Naive B cell (primary cell): Measurements from ENCODE around the gene H1-8. TPM values are rescaled to one million over a fixed set of nuclear protein-coding genes. Genes with fewer than 3 reads are reported as not detected.

Source experiments
- ATAC-seq, 2 donors: fragments of 150-1000 bp; cut with Tn5 transposase; 2 replicates each; pipeline ENCODE4 v1.10.0; 2021; ENCODE audit warnings: low read depth in 2 of 2, mild to moderate bottlenecking in 2 of 2, moderate library complexity in 2 of 2
- DNase-seq: peaks from one replicate; pipeline ENCODE4 v3.0.0; 2022
- H3K27ac Mint-ChIP-seq, 6 donors: one replicate each; pipeline ENCODE4 v1.8.0; 2020 to 2022; ENCODE audit warnings: mild to moderate bottlenecking in 6 of 6, mixed read lengths in 6 of 6, moderate library complexity in 5 of 6, inconsistent platforms in 2 of 6
- H3K27me3 Mint-ChIP-seq, 3 donors: one replicate each; pipeline ENCODE4 v1.8.0; 2021 to 2022; ENCODE audit warnings: mixed read lengths in 3 of 3, mild to moderate bottlenecking in 1 of 3
- H3K36me3 Mint-ChIP-seq, 2 donors: one replicate each; pipeline ENCODE4 v1.8.0; 2020 to 2022; ENCODE audit warnings: mixed read lengths in 2 of 2, inconsistent platforms in 1 of 2, mild to moderate bottlenecking in 1 of 2
- H3K4me1 Mint-ChIP-seq, 3 donors: one replicate each; pipeline ENCODE4 v1.8.0; 2020 to 2022; ENCODE audit warnings: mixed read lengths in 3 of 3, inconsistent platforms in 1 of 3, mild to moderate bottlenecking in 1 of 3, moderate library complexity in 1 of 3
- H3K4me3 Mint-ChIP-seq, 8 donors: one replicate each; pipeline ENCODE4 v1.8.0; 2020 to 2022; ENCODE audit warnings: mild to moderate bottlenecking in 8 of 8, mixed read lengths in 8 of 8, moderate library complexity in 8 of 8, inconsistent platforms in 2 of 8
- H3K9me3 Mint-ChIP-seq, 7 donors: one replicate each; pipeline ENCODE4 v1.8.0; 2020 to 2022; ENCODE audit warnings: mixed read lengths in 7 of 7, mild to moderate bottlenecking in 5 of 7, inconsistent platforms in 2 of 7, moderate library complexity in 1 of 7
- polyA plus RNA-seq, 6 donors: library from polyadenylated mRNA; unstranded; fragments of 300-500 nt; fragmentation: Illumina TruSeq; gene quantifications; one replicate each; pipeline ENCODE4 v1.2.3, GENCODE V29; 2021; ENCODE audit warnings: low read depth in 6 of 6

Gene H1-8
- polyA plus RNA-seq, 6 donors from 2014 or later, result not detected

DNA sequence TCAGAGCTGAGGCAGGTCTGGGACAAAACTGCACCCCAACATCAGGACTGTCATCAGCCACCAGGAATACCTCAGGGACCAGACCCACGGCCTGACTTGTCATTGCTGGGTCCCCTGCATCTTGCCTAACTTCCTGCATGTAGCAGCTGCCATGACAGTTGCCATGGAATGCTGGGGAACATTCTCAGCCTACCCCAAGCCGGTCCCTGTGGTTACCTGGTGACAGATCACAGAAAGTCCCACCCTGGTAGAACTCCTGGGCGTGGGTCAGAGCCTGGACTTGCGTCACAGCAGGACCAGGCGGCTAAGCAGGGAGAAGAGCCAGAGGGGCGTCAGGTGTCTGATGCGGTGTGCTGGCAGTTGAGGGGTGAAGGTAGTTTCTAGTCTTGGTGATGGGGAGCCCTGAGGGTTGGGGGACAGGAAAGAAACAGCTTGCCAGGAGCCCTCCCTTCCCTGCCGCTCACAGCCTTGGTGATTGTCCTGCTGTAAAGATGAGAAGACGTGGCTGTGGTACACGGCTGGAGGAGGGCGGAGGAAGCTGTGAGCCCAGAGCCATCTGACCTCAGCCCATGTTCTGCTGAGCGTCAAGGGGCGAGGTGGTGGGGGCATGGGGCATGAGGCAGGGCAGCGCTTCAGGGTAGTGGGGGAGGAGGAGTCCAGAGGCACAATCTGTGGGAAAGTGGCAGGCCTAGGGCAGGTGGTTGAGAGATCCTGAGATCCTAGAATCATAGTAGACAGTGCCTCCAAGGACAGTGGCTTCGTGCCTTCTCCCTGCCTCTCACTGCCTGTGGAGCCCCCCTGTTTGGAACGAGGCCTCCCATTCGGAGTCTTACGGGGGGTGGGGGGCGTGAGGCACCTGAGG lies 5.4 kb downstream of the H1-8 start:
- Mint-ChIP-seq H3K4me3 (no peak overlapping the region), H3K9me3 (no peaks in the 10 kb centered on the region), H3K4me1 (peaks cover 0 to 9% (median 1%) of the 10 kb centered on the region in 3 donors), H3K36me3 (no peaks in the 10 kb centered on the region), H3K27me3 (peaks cover 0 to 7% (median 6%) of the 10 kb centered on the region in 3 donors), H3K27ac (peak overlapping the region in 1 of 6 donors; percentile 65)
- DNase-seq, result no peak
- ATAC-seq, result no peak

DNA sequence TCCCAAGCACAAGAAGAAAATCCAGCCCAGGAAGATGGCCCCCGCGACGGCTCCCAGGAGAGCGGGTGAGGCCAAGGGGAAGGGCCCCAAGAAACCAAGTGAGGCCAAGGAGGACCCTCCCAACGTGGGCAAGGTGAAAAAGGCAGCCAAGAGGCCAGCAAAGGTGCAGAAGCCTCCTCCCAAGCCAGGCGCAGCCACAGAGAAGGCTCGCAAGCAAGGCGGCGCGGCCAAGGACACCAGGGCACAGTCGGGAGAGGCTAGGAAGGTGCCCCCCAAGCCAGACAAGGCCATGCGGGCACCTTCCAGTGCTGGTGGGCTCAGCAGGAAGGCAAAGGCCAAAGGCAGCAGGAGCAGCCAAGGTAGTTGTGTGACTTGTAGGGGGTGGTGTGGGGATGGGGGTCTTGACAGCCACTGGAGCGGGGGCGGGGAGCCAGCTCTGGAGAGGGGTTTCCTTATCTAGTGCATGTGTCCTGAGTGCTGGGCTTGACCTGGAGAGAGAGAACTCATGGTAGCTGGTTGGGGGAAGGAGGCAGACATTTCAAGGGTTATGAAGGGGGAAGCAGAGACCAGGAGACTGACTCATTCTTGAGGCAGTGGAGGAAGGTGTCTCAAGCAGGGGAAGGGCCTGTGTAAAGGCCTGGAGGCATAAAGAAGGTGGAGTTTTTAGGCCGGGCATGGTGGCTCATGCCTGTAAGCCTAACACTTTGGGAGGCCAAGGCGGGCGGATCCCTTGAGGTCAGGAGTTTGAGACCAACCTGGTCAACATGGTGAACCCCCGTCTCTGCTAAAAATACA lies 6.2 kb downstream of the H1-8 start:
- DNase-seq, result no peak
- H3K36me3 Mint-ChIP-seq, result no peaks in the 10 kb centered on the region
- no peak for ATAC-seq
- peaks cover 5 to 7% (median 6%) of the 10 kb centered on the region in 3 donors for H3K4me1 Mint-ChIP-seq
- no peaks in the 10 kb centered on the region for H3K9me3 Mint-ChIP-seq
- H3K27me3 Mint-ChIP-seq, result peaks cover 0 to 9% (median 6%) of the 10 kb centered on the region in 3 donors
- peak overlapping the region in 1 of 8 donors; percentile 2 for H3K4me3 Mint-ChIP-seq
- peak overlapping the region in 1 of 6 donors; percentile 85 for H3K27ac Mint-ChIP-seq

DNA sequence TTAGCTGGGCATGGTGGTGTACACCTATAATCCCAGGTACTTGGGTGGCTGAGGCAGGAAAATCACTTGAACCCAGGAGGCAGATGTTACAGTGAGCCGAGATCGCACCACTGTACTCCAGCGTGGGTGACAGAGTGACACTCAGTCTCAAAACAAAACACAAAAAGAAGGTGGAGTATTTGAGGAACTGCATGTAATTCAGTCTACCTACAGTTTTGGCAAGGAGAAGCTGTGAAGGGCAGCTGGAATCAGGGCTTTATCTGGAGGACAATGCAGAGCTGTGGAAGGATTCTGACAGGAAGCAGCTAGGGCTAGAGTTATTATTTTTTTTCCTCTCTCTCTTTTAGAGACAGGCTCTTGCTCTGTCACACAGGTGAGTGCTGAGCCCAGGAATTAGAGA lies 6.8 kb downstream of the H1-8 start:
- Mint-ChIP-seq H3K4me1 (peaks cover 5 to 12% (median 11%) of the 10 kb centered on the region in 3 donors), H3K36me3 (no peaks in the 10 kb centered on the region), H3K9me3 (no peaks in the 10 kb centered on the region), H3K27me3 (peaks cover 0 to 15% (median 6%) of the 10 kb centered on the region in 3 donors), H3K4me3 (no peak overlapping the region), H3K27ac (peak overlapping the region in 1 of 6 donors; percentile 85)
- no peak for DNase-seq
- no peak for ATAC-seq

DNA sequence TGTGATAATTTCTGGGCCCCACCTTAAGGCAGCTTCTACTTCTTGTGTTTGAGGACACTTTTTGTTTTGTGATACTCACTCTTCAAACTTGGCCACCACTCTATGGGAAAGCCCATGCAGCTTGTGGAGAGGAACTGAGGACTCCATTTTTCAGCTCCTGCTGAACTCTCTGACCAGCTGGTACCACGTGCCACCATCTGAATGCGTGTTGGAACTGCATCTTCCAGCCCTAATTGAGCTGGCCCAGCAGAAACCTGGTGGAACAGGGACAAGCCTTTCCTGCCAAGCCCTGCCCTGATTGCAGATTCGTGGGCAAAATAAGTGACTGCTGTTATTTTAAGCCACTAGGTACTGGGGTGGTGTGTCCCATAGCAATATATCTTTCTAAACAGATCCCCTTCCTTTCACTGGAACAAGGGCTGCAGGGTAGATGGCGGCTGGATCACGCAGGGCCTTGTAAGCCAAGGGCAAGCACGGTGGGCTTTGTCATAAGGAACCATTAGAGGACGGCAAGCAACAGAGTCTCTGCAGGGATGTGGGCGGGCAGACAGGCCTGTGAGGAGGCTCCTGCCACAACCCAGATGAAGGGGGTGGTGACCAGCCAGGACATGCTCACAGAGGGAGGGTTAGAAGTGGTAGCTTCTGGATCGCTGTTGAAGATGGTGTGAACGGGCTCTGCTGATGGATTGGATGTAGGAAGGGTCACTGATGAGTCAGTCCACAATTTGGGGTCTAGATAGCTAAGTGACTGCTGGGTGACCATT lies 9.5 kb downstream of the H1-8 start:
- ATAC-seq, result no peak
- no peak for DNase-seq
- Mint-ChIP-seq H3K36me3 (no peaks in the 10 kb centered on the region), H3K4me1 (peaks cover 5 to 12% (median 11%) of the 10 kb centered on the region in 3 donors), H3K9me3 (no peaks in the 10 kb centered on the region), H3K27ac (peak overlapping the region in 1 of 6 donors; percentile 42), H3K27me3 (peaks cover 0 to 20% (median 8%) of the 10 kb centered on the region in 3 donors), H3K4me3 (peak overlapping the region in 1 of 8 donors; percentile 54)

DNA sequence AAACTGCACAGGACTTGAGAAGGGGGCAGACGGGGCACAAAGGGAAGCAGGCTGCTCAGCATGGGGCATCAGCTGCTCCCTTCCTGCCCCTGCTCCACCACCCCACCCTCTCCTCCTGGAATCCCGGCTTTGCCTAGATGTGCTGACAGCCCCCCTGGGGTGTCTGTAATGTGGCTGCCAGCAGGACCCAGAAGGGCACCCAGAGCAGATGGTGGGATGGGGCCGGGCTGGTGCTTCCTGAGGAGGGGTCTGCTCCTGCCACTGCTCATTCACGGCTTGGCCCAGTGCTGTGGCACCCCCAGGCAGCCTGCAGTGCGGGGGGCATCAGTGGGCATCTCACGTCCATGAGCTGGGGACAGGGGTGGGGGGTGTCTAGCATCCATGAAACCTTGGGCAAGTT lies 10.2 kb downstream of the H1-8 start:
- ATAC-seq (no peak), DNase-seq (no peak)
- Mint-ChIP-seq H3K27me3 (peaks cover 5 to 27% (median 13%) of the 10 kb centered on the region in 3 donors), H3K9me3 (no peaks in the 10 kb centered on the region), H3K4me3 (no peak overlapping the region), H3K4me1 (peaks cover 5 to 18% (median 12%) of the 10 kb centered on the region in 3 donors), H3K27ac (no peak overlapping the region), H3K36me3 (no peaks in the 10 kb centered on the region)

DNA sequence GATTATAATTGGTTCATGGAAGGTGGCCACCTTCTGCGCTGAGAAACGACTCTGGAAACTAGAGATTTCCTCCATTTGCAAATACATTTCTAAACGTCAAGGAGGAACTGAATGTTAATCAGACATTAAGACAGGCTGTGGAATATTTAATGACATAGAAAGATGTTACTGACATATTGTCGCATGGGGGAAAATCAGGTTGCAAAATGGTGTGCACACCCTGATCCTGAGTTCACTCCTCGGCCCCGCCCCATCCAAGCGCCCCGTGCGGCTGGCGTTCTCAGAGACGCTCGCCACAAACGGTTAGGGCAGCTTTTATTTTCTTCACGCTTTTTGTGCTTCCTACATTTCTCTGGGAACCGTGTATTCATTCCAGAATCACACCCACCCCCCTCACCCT lies 10.7 kb downstream of the H1-8 start:
- Mint-ChIP-seq H3K27me3 (peaks cover 5 to 26% (median 9%) of the 10 kb centered on the region in 3 donors), H3K4me1 (peaks cover 8 to 24% (median 17%) of the 10 kb centered on the region in 3 donors), H3K4me3 (peak overlapping the region in 2 of 8 donors; percentile 12 to 30), H3K9me3 (no peaks in the 10 kb centered on the region), H3K27ac (peak overlapping the region in 2 of 6 donors; percentile 30 to 62), H3K36me3 (no peaks in the 10 kb centered on the region)
- ATAC-seq, result peak; percentile 40 to 45
- DNase-seq, result no peak

DNA sequence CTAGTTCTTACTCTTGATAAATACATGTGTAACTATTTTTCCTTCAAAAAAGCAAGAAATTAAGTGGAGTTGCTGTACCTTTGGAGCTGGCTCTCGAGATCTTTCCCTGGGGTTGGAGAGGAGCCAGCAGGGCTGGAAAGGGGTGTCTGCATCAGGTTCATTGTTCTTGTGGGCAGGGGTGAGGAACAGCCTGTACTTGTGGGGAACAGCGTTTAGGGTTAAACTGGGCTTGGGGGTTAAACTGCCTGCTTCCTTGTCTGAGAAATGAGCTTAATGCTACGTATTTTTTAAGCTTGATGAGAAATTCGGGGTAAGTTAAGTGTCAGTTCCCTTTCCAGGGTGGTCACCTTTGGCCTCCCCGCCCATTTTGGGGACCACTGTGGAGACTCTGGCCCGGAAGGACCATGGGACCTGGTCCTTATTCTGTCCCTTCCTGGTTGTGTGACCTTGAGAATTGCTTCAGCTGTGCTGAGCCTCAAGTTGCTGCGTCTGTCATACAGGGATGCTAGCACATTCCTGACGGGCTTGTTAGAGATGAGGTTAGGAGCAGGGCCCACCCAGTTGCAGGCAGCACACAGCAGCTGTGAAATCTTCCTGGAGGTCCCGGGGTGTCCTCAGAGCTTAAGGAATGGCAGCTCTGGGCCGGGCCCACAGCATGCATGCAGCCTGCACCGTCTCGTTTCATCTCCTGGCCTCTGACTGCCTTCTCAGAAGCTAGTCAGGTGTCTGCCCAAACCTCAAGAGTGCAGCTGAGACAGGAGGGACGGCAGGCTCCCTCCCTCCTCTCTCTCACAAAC lies 11.6 kb downstream of the H1-8 start:
- ATAC-seq (no peak), DNase-seq (no peak)
- peak overlapping the region in 1 of 8 donors; percentile 37 for H3K4me3 Mint-ChIP-seq
- no peaks in the 10 kb centered on the region for H3K9me3 Mint-ChIP-seq
- no peaks in the 10 kb centered on the region for H3K36me3 Mint-ChIP-seq
- peaks cover 8 to 29% (median 17%) of the 10 kb centered on the region in 3 donors for H3K4me1 Mint-ChIP-seq
- peak overlapping the region in 2 of 6 donors; percentile 20 to 74 for H3K27ac Mint-ChIP-seq
- H3K27me3 Mint-ChIP-seq, result peaks cover 5 to 25% (median 9%) of the 10 kb centered on the region in 3 donors

DNA sequence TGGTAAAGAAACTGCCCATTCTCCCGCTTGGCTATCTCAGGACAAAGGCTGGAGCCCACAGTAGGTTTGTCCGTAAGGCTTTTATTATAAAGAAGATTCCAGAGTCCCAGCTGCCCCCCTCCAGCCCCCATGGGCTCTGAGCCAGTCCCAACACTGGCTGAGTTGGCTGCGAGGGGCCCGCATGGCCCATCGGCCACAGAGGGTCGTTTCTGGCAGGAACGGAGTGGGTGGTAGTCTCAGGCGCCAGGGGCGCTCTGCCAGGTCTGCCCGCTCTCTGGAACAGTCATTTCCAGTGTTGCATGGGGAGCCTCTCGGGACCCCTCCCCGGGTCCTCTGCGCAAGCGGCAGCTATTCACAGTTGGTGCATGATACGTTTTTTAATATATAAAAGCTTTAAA lies 12.2 kb downstream of the H1-8 start:
- peaks cover 8 to 29% (median 17%) of the 10 kb centered on the region in 3 donors for H3K4me1 Mint-ChIP-seq

DNA sequence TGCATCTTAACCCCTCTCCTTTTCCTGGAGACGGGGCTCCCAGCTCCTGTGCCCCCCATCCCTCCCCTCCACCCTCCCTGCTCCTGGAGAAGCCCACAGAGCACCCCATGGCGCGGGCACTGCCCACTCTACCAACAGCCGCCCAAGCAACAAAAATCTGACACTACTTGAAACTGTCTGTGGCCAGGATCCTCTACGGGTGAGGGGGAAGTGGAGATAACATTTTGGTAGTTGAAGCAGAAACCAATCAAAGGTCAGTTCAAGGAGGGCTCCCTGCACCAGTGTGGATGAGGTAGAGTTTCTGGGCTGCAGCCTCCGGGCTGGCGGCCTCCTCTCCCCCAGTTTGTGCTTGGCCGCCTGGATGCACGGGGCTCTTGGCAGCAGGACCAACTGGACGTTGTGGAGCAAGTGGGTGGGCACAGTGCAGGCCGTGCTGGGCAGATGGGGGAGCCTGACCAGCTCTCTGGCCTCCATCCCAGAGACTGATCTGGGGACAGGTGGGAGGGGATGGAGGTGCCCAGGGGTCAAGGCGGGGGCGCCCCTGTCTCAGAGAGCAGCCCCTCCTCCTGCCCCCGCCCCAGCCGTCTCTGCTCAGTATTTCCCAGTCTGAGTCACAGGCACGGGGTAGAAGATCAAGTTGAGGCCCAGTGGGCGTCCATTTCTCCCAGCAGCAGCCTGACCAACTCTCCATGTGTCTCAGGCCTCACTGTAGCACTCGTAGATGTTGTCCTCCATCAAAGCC lies 12.8 kb downstream of the H1-8 start:
- Mint-ChIP-seq H3K27ac (no peak overlapping the region), H3K4me3 (no peak overlapping the region), H3K4me1 (peaks cover 12 to 33% (median 19%) of the 10 kb centered on the region in 3 donors), H3K36me3 (no peaks in the 10 kb centered on the region), H3K9me3 (no peaks in the 10 kb centered on the region), H3K27me3 (peaks cover 5 to 29% (median 9%) of the 10 kb centered on the region in 3 donors)
- DNase-seq (no peak), ATAC-seq (no peak)

More for the DNA sequence above, 12.2 kb downstream of the H1-8 start:
- H3K9me3 Mint-ChIP-seq, result no peaks in the 10 kb centered on the region
- no peak for DNase-seq
- H3K27ac Mint-ChIP-seq, result no peak overlapping the region
- no peak for ATAC-seq
- H3K4me3 Mint-ChIP-seq, result no peak overlapping the region
- no peaks in the 10 kb centered on the region for H3K36me3 Mint-ChIP-seq
- peaks cover 5 to 25% (median 9%) of the 10 kb centered on the region in 3 donors for H3K27me3 Mint-ChIP-seq

DNA sequence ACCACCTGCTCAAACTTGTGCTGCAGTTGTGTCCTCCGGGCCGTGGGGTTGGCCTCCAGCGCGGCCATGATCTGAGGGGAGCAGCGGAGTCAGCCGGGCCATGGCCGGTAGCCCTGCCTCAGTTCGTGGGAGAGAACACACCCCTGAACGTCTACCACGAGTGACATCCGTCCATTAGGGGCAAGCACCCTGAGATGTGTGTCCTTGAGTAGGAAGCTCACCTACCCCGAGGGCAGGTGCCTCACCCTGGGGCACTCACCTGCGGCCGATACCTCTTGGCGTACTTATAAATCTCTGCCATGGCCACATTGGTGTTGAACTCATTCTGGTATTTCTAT lies 13.4 kb downstream of the H1-8 start:
- Mint-ChIP-seq H3K9me3 (no peaks in the 10 kb centered on the region), H3K27me3 (peaks cover 5 to 31% (median 9%) of the 10 kb centered on the region in 3 donors), H3K36me3 (no peaks in the 10 kb centered on the region), H3K27ac (no peak overlapping the region), H3K4me3 (no peak overlapping the region), H3K4me1 (peaks cover 14 to 36% (median 20%) of the 10 kb centered on the region in 3 donors)
- DNase-seq (no peak), ATAC-seq (no peak)

DNA sequence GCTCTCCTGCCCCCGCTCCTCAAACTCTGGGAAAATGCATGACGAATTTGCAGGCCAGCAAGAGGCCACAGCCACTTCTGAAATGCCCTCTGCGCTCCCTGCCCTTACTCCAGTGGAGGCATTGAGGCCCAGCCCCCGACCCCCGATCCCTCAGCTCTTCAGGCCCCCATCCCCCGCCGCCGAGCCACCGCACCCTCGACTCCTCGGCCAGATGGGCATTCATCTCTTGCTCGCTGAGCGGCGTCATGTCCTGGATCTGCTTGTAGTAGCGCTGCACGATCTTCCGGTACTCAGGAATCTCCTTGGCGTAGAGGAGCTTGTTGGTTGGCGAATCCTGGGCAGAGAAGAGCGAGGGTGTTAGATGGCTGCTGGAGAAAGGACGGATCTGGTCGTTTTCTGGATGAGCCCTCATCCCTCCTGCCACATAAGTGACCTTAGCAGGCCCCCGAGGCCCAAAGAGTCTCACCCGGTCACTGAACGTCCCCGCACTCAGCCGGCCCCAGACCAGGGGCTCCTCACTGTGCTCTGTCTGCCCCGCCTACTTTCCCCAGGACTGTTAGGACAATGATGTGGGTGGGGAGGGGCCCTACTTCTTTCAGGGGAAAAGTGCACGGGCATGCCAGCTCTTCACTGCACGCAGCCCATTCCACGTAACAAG lies 14.0 kb downstream of the H1-8 start:
- ATAC-seq (no peak), DNase-seq (no peak)
- Mint-ChIP-seq H3K4me3 (no peak overlapping the region), H3K9me3 (no peaks in the 10 kb centered on the region), H3K27ac (no peak overlapping the region), H3K4me1 (peaks cover 14 to 36% (median 20%) of the 10 kb centered on the region in 3 donors), H3K27me3 (peaks cover 5 to 31% (median 9%) of the 10 kb centered on the region in 3 donors), H3K36me3 (no peaks in the 10 kb centered on the region)
